GM13977 (cell line): Measurements from ENCODE around the gene TFCP2.

Experiments
- DNase-seq: peaks from one replicate; pipeline ENCODE4 v3.0.0; 2012; ENCODE audit warnings: low spot score
- in situ Hi-C: fragments of 300-500 bp; cut with MboI; formaldehyde crosslinking; loops from one replicate; pipeline ENCODE4 v1.12.0; 2022; ENCODE audit warnings: low sequenced_read_pairs, low pct_unique_long_range_greater_than_20kb, mixed read lengths, inconsistent platforms; ENCODE audit not compliant: unreplicated experiment
- TF ChIP-seq, protein P1 (sequence below): IDR thresholded peaks from 2 replicates; pipeline ENCODE4 v1.5.1; 2012; ENCODE audit warnings: mild to moderate bottlenecking, control low read depth; ENCODE audit not compliant: insufficient read depth; ENCODE audit errors: extremely low read depth, missing control alignments

The TFCP2 gene

DNA sequence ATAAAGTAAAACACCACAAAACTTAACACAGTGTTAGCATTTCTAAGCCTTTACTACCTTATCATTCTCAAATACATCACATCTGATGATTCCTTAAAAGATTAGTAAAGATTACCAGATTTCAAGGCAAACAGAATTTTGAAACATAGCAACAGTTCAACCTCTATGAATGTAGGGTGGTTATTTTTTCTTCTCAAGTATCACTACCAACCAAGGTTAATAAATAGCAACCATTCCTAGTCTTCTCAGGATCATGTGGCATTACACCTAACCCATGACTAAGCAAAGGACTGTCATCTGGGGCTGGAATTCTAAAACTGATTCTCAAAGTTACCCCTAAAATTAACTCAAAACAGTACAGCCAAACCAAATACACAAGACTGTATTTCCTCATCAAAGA is 50.1 kb downstream of the TFCP2 start:
- in situ Hi-C loops, result no loop called here
- DNase-seq, result no peak
- TF ChIP-seq, protein P1, sequence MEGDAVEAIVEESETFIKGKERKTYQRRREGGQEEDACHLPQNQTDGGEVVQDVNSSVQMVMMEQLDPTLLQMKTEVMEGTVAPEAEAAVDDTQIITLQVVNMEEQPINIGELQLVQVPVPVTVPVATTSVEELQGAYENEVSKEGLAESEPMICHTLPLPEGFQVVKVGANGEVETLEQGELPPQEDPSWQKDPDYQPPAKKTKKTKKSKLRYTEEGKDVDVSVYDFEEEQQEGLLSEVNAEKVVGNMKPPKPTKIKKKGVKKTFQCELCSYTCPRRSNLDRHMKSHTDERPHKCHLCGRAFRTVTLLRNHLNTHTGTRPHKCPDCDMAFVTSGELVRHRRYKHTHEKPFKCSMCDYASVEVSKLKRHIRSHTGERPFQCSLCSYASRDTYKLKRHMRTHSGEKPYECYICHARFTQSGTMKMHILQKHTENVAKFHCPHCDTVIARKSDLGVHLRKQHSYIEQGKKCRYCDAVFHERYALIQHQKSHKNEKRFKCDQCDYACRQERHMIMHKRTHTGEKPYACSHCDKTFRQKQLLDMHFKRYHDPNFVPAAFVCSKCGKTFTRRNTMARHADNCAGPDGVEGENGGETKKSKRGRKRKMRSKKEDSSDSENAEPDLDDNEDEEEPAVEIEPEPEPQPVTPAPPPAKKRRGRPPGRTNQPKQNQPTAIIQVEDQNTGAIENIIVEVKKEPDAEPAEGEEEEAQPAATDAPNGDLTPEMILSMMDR, result no peak

DNA sequence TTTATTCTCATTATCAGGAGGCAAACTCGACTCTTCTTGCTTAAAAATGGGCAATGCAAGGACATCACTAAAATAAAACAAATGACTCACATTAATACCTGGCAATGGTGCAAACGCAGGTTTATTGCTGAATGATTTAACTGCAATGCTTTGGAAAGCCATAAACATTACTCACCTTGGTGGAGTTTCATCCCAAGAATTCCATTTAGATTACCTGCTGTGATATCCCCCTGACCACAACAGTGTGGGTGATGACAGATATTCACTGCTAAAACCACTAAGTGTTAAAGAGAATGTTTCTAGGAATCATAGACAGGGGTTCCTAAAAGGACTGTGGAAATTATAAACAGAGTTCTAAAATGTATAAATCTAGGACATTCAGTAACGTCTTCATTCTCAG is 54.2 kb downstream of the TFCP2 start:
- in situ Hi-C loops, result no loop called here
- DNase-seq, result no peak
- TF ChIP-seq, protein P1, result no peak

DNA sequence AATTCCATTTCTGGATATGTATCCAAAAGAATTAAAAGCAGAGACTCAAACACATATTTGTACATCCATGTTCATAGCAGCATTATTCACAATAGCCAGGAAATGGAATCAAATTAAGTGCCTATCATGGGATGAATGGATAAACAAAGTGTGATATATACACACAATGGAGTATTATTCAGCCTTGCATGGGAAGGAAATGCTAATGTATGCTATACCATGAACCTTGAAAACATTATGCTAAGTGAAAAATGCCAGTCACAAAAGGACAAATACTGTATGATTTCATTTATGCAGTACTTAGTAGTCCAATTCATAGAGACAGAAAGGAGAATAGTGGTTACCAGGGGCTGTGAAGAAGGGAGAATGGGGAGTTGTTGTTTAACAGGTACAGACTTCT is 57.4 kb downstream of the TFCP2 start:
- TF ChIP-seq, protein P1, result no peak
- no peak for DNase-seq
- in situ Hi-C loops, result no loop called here

DNA sequence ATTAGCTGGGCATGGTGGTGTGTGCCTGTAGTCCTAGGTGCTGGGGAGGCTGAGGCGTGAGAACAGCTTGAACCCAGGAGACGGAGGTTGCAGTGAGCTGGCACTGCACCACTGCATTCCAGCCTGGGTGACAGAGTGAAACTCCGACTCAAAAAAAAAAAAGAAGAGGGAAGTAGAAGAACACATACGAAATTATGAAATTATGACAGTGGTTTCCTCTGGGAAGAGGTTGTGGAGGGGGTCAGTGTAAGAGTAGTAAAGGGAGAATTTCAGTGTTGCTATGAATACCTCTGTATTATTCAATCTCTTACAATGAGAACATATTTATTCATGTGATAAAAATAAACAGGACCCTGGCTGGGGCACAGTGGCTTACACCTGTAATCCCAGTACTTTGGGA is 64.8 kb downstream of the TFCP2 start:
- in situ Hi-C loops, result no loop called here
- TF ChIP-seq, protein P1, result no peak
- no peak for DNase-seq

DNA sequence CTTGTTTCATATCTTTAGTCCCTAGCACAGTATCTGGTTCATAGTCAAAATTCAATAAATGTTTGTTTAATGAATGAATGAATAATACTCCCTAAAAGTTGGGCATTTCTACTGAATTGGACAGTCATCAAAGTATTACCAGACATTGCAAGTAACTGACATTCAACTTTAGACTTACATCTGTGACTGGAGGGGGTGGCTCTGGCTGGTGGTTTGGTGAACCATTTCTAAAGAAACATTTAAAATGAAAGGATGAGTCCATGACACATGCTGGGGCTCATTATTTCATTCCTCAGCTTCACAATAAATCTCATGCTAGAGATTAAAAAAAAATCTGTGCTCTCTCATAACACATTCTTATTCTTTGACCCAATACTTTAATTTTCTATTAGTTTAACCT is 69.0 kb downstream of the TFCP2 start:
- in situ Hi-C loops, result no loop called here
- TF ChIP-seq, protein P1, result no peak
- no peak for DNase-seq

DNA sequence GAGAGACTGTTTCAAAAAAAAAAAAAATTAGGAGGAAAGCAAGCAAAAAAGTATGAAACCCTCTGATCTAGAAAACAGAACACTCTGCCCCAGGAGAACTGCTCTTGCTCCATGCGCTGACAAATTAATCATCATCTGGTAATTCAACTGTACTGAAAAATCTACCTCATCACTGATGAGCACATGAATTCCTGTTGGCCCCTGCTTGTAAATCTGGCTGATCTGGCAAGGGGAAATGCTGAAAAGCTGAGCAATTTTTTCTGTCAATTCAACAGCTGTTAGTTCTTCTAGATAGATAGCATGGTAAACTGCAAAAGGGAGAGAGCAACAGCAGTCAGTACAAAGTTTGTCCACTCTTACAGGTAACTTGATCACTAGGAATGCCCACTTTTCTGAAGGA is 74.3 kb downstream of the TFCP2 start:
- no peak for DNase-seq
- in situ Hi-C loops, result no loop called here
- TF ChIP-seq, protein P1, result no peak

DNA sequence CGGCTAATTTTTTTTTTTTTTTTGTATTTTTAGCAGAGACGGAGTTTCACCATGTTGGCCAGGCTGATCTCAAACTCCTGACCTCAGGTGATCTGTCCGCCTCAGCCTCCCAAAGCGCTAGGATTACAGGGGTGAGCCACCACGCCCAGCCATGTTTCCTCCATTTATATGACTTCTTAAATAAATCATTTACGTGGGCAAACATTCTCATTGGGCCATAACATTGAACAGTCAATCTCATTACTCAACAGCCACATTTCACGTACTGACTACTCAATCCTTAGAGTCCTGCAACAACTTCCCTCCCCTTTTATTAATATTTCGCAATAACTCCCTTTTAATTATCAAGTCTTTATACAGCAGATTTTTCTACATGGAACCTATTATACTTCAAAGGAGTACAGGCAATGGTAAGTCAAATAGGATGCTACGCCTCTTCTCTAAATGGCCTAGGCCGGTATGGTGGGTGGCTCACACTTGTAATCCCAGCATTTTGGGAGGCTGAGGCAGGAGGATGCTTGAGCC is 82.2 kb downstream of the TFCP2 start:
- TF ChIP-seq, protein P1, result no peak
- DNase-seq, result no peak
- in situ Hi-C loops, result no loop called here
